Gastroesophageal sphincter (tissue), 4 donors: ENCODE data around the gene FHAD1. TPM values are rescaled to one million over a fixed set of nuclear protein-coding genes. Genes with fewer than 3 reads are reported as not detected.
A peak's percentile ranks its signal among the peaks of the same experiment; 100 is the strongest.

Experiments used
- ATAC-seq: fragments of 150-250 bp; one replicate; pipeline ENCODE4 v1.9.1; 2016; ENCODE audit warnings: mild to moderate bottlenecking, moderate library complexity
- H3K27ac ChIP-seq, 4 donors: fragments of 200-600 bp; sonication (generic) in 3 of 4; 1 replicate in 3 of 4; 2 replicates in 1 of 4; pipeline ENCODE4 v1.5.1; 2016 to 2019
- H3K27me3 ChIP-seq: fragments of 200-600 bp; sonication (generic); one replicate; pipeline ENCODE4 v1.5.1; 2019
- H3K36me3 ChIP-seq, 2 donors: fragments of 200-600 bp; sonication (generic); one replicate each; pipeline ENCODE4 v1.5.1; 2019; ENCODE audit warnings: control low read depth in 1 of 2
- H3K4me1 ChIP-seq, 3 donors: fragments of 200-600 bp; sonication (generic); 1 replicate in 2 of 3; 2 replicates in 1 of 3; pipeline ENCODE4 v1.5.1; 2016 to 2019; ENCODE audit warnings: control low read depth in 2 of 3
- H3K4me3 ChIP-seq, 2 donors: fragments of 200-600 bp; sonication (generic); one replicate each; pipeline ENCODE4 v1.5.1; 2019; ENCODE audit warnings: mild to moderate bottlenecking in 1 of 2, moderate library complexity in 1 of 2
- H3K9me3 ChIP-seq, 3 donors: fragments of 200-600 bp; sonication (generic); one replicate each; pipeline ENCODE4 v1.5.1; 2017 to 2019; ENCODE audit warnings: control low read depth in 2 of 3
- EP300 ChIP-seq: sonication (generic); formaldehyde crosslinking; IDR thresholded peaks from one replicate; pipeline ENCODE4 v1.6.1; 2017; ENCODE audit warnings: antibody characterized with exemption, mild to moderate bottlenecking
- POLR2A ChIP-seq, 2 donors: fragments of 450-650 bp; IDR thresholded peaks; one replicate each; pipeline ENCODE4 v1.6.1; 2017; ENCODE audit warnings: antibody characterized with exemption in 2 of 2, mild to moderate bottlenecking in 2 of 2, moderate library complexity in 1 of 2
- POLR2AphosphoS5 ChIP-seq: sonication (generic); formaldehyde crosslinking; IDR thresholded peaks from one replicate; pipeline ENCODE4 v1.6.1; 2017; ENCODE audit warnings: antibody characterized with exemption
- WGBS, 2 donors: methylation state at CpG; one replicate each; pipeline ENCODE4 v1.1.5; 2018; ENCODE audit warnings: low coverage in 1 of 2; 5-methylcytosine and 5-hydroxymethylcytosine counted together
- total RNA-seq, 4 donors: library from RNA; depleted of rRNA; stranded (reverse); fragments of >200 nt; gene quantifications; one replicate each; pipeline ENCODE4 v1.1.0, GENCODE V29; 2016
- TF ChIP-seq, protein P1 (sequence below), 4 experiments: fragments of 200-600 bp in 2 of 4; fragments of 450-650 bp in 2 of 4; sonication (generic) in 1 of 4; IDR thresholded peaks; one replicate each; pipeline ENCODE4 v1.5.1; 2017 to 2019; ENCODE audit warnings: antibody characterized with exemption in 4 of 4, mild to moderate bottlenecking in 2 of 4, moderate library complexity in 2 of 4

Gene FHAD1
- total RNA-seq, 4 donors from 2014 or later = 1.1 TPM; not detected in 3

DNA sequence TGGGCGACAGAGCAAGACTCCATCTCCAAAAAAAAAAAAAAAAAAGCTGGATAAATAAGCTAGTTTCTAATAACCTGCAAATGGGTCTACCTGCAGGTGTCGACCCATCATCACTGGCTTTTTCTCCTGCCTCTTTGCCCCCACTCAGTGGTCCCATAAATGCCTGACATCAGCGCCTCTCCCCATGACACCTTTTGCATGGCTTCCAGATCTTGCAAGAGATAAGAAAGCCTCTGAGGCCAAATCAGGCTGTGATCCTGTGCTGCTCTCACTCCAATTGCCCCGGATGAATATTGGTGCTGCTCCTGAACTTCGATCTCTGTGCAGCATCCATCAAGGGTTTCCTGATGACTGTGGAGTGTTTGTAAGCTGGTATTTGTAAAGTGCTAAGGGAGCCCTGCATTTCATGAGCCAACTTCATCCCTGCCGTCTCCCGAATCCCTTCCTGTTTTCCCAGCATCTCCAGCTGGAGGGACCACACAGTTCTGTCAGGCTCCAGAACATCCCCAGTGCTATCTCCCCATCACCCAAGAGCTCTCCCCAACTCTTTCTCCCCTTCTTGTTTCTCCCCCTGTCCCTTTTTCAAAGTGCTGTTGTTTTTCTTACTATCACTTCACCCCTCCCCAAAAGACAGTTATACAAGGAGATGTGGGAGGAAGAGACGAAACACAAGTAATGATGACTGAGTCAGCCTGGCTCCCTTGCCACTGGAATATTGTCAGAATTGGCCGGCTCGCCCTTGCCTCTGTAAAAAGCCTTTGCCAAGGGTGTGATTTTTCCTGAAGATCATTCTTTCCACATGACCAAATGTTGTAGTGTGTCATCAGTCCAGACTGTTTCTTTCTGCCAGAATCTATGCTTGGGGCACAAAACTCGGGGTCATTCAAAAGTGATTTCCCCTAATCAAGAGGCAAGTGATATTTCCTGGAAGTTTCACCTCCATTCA lies 159.9 kb downstream of the FHAD1 start:
- Histone ChIP-seq H3K4me3 (no peak overlapping the region), H3K27ac (peak overlapping the region in 3 of 4 donors; percentile 75 to 82 (median 75)), H3K4me1 (peaks cover 0 to 50% (median 31%) of the 10 kb centered on the region in 3 donors), H3K27me3 (no peaks in the 10 kb centered on the region), H3K9me3 (no peaks in the 10 kb centered on the region), H3K36me3 (no peaks in the 10 kb centered on the region)
- 24 to 29% methylated on average over 8 to 9 of the region's 11 CpGs for WGBS, 2 donors
- TF ChIP-seq, protein P1, sequence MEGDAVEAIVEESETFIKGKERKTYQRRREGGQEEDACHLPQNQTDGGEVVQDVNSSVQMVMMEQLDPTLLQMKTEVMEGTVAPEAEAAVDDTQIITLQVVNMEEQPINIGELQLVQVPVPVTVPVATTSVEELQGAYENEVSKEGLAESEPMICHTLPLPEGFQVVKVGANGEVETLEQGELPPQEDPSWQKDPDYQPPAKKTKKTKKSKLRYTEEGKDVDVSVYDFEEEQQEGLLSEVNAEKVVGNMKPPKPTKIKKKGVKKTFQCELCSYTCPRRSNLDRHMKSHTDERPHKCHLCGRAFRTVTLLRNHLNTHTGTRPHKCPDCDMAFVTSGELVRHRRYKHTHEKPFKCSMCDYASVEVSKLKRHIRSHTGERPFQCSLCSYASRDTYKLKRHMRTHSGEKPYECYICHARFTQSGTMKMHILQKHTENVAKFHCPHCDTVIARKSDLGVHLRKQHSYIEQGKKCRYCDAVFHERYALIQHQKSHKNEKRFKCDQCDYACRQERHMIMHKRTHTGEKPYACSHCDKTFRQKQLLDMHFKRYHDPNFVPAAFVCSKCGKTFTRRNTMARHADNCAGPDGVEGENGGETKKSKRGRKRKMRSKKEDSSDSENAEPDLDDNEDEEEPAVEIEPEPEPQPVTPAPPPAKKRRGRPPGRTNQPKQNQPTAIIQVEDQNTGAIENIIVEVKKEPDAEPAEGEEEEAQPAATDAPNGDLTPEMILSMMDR (IDR thresholded peaks at IDR 0.05) = no peak
- peak; percentile 77 for TF ChIP-seq POLR2AphosphoS5
- peak; percentile 62 for ATAC-seq

DNA sequence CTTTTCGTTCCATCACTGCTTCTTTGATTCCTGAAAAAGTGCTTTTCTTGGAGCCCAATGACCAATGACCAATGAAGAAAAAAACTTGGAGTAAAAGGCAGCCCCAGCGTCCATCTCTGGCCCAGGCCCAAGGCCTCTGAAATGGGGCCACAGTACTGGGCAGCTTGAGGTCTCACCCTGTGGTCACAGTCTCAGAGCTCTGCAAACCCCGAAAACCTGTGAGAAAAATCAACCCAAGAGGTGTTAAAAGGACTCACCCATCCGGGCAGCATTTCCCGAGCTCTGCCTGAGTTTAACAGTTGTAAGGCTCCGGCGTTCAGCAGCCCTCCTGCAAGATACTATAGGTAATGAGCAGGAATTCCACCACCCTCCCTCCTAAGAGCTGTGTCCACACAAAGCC lies 160.6 kb downstream of the FHAD1 start:
- TF ChIP-seq POLR2A (IDR thresholded peaks at IDR 0.05) (no peak), POLR2AphosphoS5 (no peak), EP300 (no peak)
- TF ChIP-seq, protein P1 (IDR thresholded peaks at IDR 0.05) = no peak
- Histone ChIP-seq H3K9me3 (no peaks in the 10 kb centered on the region), H3K4me3 (no peak overlapping the region), H3K27me3 (no peaks in the 10 kb centered on the region), H3K36me3 (no peaks in the 10 kb centered on the region), H3K27ac (peak overlapping the region in 3 of 4 donors; percentile 75 to 82 (median 75)), H3K4me1 (peaks cover 0 to 56% (median 37%) of the 10 kb centered on the region in 3 donors)
- ATAC-seq = no peak
- 0 to 66% methylated on average over 1 to 7 of the region's 7 CpGs for WGBS, 2 donors

DNA sequence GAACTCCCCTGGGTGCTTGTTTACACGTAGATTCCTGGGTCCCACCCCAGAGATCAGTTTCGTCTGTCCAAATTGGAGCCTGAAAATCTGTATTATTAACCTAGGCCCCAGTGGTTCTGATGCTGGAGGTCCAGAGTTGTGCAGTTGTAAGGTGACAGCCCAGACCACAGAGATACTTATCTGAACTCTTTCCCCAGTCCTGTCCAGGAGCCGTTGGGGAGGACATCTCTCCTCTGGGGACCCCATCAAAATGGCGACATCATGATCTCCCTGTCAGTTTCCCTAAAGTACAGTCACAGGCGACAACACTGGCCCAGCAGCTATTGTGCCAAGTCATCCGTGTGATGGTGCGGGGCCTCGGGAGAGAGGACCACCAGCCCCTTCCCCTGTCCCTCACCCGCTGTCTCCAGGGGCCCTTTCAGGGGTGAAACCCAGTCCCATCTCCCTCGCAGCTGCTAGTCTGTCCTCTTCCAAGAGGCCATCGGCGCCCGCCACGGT lies 161.9 kb downstream of the FHAD1 start:
- no peaks in the 10 kb centered on the region for H3K27me3 ChIP-seq
- no peaks in the 10 kb centered on the region for H3K36me3 ChIP-seq
- no peak for ATAC-seq
- WGBS, 2 donors = 60% methylated on average over 2 of the region's 14 CpGs; no CpG with 5 or more reads in 1 of the 2 donors
- H3K27ac ChIP-seq = peak overlapping the region in 3 of 4 donors; percentile 81 to 89 (median 82)
- TF ChIP-seq EP300 (no peak), POLR2A (IDR thresholded peaks at IDR 0.05) (no peak), POLR2AphosphoS5 (no peak)
- TF ChIP-seq, protein P1 (IDR thresholded peaks at IDR 0.05) = no peak
- H3K4me3 ChIP-seq = peak overlapping the region in 1 of 2 donors; percentile 97
- no peaks in the 10 kb centered on the region for H3K9me3 ChIP-seq
- H3K4me1 ChIP-seq = peaks cover 0 to 70% (median 41%) of the 10 kb centered on the region in 3 donors

DNA sequence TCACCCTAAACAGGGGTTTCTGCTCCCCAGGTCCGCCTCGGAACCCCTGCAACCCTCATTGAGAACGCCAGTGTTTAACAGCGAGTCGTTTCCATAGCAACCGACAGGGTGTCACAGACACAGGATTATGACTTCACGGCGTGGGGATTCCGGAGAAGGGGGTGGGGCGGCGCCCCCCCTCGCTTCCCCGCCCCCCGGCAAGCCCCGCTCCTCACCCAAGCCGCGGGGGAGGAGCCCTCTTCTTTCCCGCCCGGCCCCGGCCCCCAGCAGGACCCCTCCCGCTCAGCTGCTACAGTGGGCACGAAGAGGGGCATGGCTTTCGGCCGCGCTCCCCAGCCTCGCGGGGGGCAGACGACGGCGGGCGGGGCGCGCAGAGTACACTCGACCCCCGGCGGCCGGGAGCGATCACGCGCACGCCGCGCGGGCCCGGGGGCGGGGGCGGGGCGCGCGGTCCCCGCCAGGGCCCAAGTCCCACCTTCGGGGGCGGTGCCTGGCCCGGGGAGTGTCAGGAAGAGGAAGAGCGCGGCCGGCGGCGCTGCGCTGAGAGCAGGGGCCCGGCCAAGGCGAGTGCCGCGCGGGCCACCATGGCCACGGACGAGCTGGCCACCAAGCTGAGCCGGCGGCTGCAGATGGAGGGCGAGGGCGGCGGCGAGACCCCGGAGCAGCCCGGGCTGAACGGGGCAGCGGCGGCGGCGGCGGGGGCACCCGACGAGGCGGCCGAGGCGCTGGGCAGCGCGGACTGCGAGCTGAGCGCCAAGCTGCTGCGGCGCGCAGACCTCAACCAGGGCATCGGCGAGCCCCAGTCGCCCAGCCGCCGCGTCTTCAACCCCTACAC lies 162.6 kb downstream of the FHAD1 start, which contains the start of gene EFHD2:
Gene EFHD2, plus strand, starts transcription at position 501 of the 835 bp plus-strand sequence. Its CDS starts 84 bp downstream, at position 585.
- Histone ChIP-seq H3K27me3 (no peaks in the 10 kb centered on the region), H3K9me3 (no peaks in the 10 kb centered on the region), H3K36me3 (peaks cover 0 to 5% of the 10 kb centered on the region in 2 donors), H3K4me3 (peak within 1 kb of the TSS; percentile 68 to 97), H3K27ac (peak within 1 kb of the TSS in 3 of 4 donors; percentile 81 to 89 (median 82)), H3K4me1 (peaks cover 0 to 77% (median 41%) of the 10 kb centered on the region in 3 donors)
- ATAC-seq = peak; percentile 89
- no CpG with 5 or more reads among the region's 99 CpGs for WGBS, 2 donors
- TF ChIP-seq, protein P1 (IDR thresholded peaks at IDR 0.05) = peak in 1 of 4 experiments; percentile 5
- TF ChIP-seq POLR2A (IDR thresholded peaks at IDR 0.05) (peak; percentile 76 to 89), POLR2AphosphoS5 (peak; percentile 48), EP300 (no peak)
